Measurements from ENCODE around the gene FAM13A.
A peak's percentile ranks its signal among the peaks of the same experiment; 100 is the strongest.
"Not testable (repeated sequence)": the region's sequence is repeated elsewhere in the genome, so short reads cannot be mapped to it uniquely, and the experiment has no call there.

FAM13A gene

GRCh38 chr4:88865466-88865865 is 191.5 kb downstream of the FAM13A start:
- Histone ChIP-seq H3K4me3 (ENCODE audit: low read depth in 1 of 2, low read length in 2 of 2) (no peak overlapping the region), H3K9me3 (ENCODE audit: control insufficient read depth in 1 of 2, low read length in 2 of 2) (no peaks in the 10 kb centered on the region), H3K27me3 (ENCODE audit: low read depth, low read length) (no peaks in the 10 kb centered on the region), H3K27ac (ENCODE audit: low read length) (no peak overlapping the region), H3K4me1 (ENCODE audit: control insufficient read depth in 1 of 2, insufficient read depth in 2 of 2, low read length in 2 of 2) (peaks cover 0 to 7% of the 10 kb centered on the region in 2 donors), H3K36me3 (ENCODE audit: control insufficient read depth in 1 of 2, insufficient read depth in 2 of 2, low read length in 2 of 2) (no peaks in the 10 kb centered on the region)

DNA sequence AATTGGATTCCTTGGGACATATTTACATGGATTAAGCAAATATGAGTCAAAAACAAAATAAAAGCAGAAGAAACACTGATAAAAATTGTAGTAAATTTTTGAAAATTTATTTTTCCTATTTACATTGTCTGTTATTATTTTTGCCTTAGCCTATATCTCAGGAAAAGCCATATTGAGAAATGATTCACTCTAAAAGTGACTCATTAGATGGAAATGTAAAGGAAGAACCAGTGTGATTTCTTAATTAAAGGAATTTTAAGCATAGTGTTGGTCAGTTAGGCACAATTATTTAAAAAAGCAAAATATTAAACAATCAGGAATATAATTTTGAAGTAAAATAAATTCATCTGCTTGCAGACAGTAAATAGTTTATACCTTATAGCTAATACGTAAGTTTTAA is 191.9 kb downstream of the FAM13A start:
- peaks cover 3 to 10% of the 10 kb centered on the region in 2 donors for H3K4me1 ChIP-seq (ENCODE audit: control insufficient read depth in 1 of 2, insufficient read depth in 2 of 2, low read length in 2 of 2)
- no peak overlapping the region for H3K4me3 ChIP-seq (ENCODE audit: low read depth in 1 of 2, low read length in 2 of 2)
- no peaks in the 10 kb centered on the region for H3K36me3 ChIP-seq (ENCODE audit: control insufficient read depth in 1 of 2, insufficient read depth in 2 of 2, low read length in 2 of 2)
- H3K9me3 ChIP-seq (ENCODE audit: control insufficient read depth in 1 of 2, low read length in 2 of 2) = no peaks in the 10 kb centered on the region
- no peaks in the 10 kb centered on the region for H3K27me3 ChIP-seq (ENCODE audit: low read depth, low read length)
- H3K27ac ChIP-seq (ENCODE audit: low read length) = no peak overlapping the region

DNA sequence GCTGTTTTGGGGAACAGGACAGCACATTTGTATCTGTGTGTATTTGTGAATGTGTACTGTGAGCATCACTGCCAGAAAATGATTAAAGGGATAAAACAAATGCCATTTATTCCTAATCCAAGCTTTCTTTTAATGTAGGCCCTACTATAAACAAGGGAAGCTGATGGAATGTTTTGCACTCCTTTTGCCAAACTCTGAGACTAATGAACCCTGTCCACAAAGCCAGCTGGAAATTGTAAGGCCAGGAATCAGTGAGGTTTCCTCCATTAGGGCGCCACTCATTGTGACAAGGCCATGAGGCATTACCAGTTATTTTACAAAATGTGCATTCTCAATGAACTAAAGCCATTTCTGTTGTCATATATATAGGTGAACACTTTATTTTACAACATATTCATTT is 196.4 kb downstream of the FAM13A start:
- Histone ChIP-seq H3K27ac (ENCODE audit: low read length) (peak overlapping the region; percentile 3), H3K9me3 (ENCODE audit: control insufficient read depth in 1 of 2, low read length in 2 of 2) (no peaks in the 10 kb centered on the region), H3K27me3 (ENCODE audit: low read depth, low read length) (no peaks in the 10 kb centered on the region), H3K4me3 (ENCODE audit: low read depth in 1 of 2, low read length in 2 of 2) (no peak overlapping the region), H3K36me3 (ENCODE audit: control insufficient read depth in 1 of 2, insufficient read depth in 2 of 2, low read length in 2 of 2) (no peaks in the 10 kb centered on the region), H3K4me1 (ENCODE audit: control insufficient read depth in 1 of 2, insufficient read depth in 2 of 2, low read length in 2 of 2) (peaks cover 4 to 10% of the 10 kb centered on the region in 2 donors)

- no peaks in the 10 kb centered on the region for H3K27me3 ChIP-seq (ENCODE audit: low read depth, low read length)
- peak overlapping the region; percentile 1 for H3K27ac ChIP-seq (ENCODE audit: low read length)
- H3K9me3 ChIP-seq (ENCODE audit: control insufficient read depth in 1 of 2, low read length in 2 of 2) = no peaks in the 10 kb centered on the region
- peaks cover 4 to 10% of the 10 kb centered on the region in 2 donors for H3K4me1 ChIP-seq (ENCODE audit: control insufficient read depth in 1 of 2, insufficient read depth in 2 of 2, low read length in 2 of 2)
- H3K36me3 ChIP-seq (ENCODE audit: control insufficient read depth in 1 of 2, insufficient read depth in 2 of 2, low read length in 2 of 2) = no peaks in the 10 kb centered on the region
- no peak overlapping the region for H3K4me3 ChIP-seq (ENCODE audit: low read depth in 1 of 2, low read length in 2 of 2)
Measured at GRCh38 chr4:88859191-88859812, 197.7 kb downstream of the FAM13A start.

DNA sequence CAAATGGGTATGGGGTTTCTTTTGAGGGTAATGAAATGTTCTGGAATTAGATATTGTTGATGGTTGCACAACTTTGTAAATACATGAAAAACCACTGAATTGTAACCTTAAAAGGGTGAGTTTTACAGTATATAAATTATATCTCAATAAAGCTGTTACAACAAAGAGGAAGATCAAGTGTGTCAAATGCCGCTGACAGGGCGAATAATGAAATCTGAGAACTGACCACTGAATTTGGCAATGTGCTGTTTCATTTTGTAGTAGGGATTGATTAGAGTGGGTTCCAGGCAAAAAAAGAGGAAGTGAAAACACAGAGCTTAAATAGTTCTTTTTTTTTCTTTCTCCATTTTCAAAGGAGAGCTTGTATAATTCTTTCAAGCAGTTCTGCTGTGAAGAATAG is 198.2 kb downstream of the FAM13A start:
- Histone ChIP-seq H3K9me3 (ENCODE audit: control insufficient read depth in 1 of 2, low read length in 2 of 2) (no peaks in the 10 kb centered on the region), H3K27me3 (ENCODE audit: low read depth, low read length) (no peaks in the 10 kb centered on the region), H3K4me1 (ENCODE audit: control insufficient read depth in 1 of 2, insufficient read depth in 2 of 2, low read length in 2 of 2) (peaks cover 4 to 10% of the 10 kb centered on the region in 2 donors), H3K36me3 (ENCODE audit: control insufficient read depth in 1 of 2, insufficient read depth in 2 of 2, low read length in 2 of 2) (no peaks in the 10 kb centered on the region), H3K27ac (ENCODE audit: low read length) (peak overlapping the region; percentile 1), H3K4me3 (ENCODE audit: low read depth in 1 of 2, low read length in 2 of 2) (no peak overlapping the region)

GRCh38 chr4:88857588-88857987 is 199.4 kb downstream of the FAM13A start:
- no peak overlapping the region for H3K4me3 ChIP-seq (ENCODE audit: low read depth in 1 of 2, low read length in 2 of 2)
- H3K4me1 ChIP-seq (ENCODE audit: control insufficient read depth in 1 of 2, insufficient read depth in 2 of 2, low read length in 2 of 2) = peaks cover 4 to 7% of the 10 kb centered on the region in 2 donors
- no peaks in the 10 kb centered on the region for H3K36me3 ChIP-seq (ENCODE audit: control insufficient read depth in 1 of 2, insufficient read depth in 2 of 2, low read length in 2 of 2)
- H3K9me3 ChIP-seq (ENCODE audit: control insufficient read depth in 1 of 2, low read length in 2 of 2) = no peaks in the 10 kb centered on the region
- H3K27ac ChIP-seq (ENCODE audit: low read length) = no peak overlapping the region
- H3K27me3 ChIP-seq (ENCODE audit: low read depth, low read length) = no peaks in the 10 kb centered on the region

GRCh38 chr4:88854481-88854880 is 202.5 kb downstream of the FAM13A start:
- H3K4me1 ChIP-seq (ENCODE audit: control insufficient read depth in 1 of 2, insufficient read depth in 2 of 2, low read length in 2 of 2) = no peaks in the 10 kb centered on the region
- no peaks in the 10 kb centered on the region for H3K9me3 ChIP-seq (ENCODE audit: control insufficient read depth in 1 of 2, low read length in 2 of 2)
- H3K4me3 ChIP-seq (ENCODE audit: low read depth in 1 of 2, low read length in 2 of 2) = no peak overlapping the region
- H3K27me3 ChIP-seq (ENCODE audit: low read depth, low read length) = no peaks in the 10 kb centered on the region
- no peak overlapping the region for H3K27ac ChIP-seq (ENCODE audit: low read length)
- H3K36me3 ChIP-seq (ENCODE audit: control insufficient read depth in 1 of 2, insufficient read depth in 2 of 2, low read length in 2 of 2) = no peaks in the 10 kb centered on the region

- H3K4me1 ChIP-seq (ENCODE audit: control insufficient read depth in 1 of 2, insufficient read depth in 2 of 2, low read length in 2 of 2); H3K27ac ChIP-seq (ENCODE audit: low read length); H3K4me3 ChIP-seq (ENCODE audit: low read depth in 1 of 2, low read length in 2 of 2); H3K9me3 ChIP-seq (ENCODE audit: control insufficient read depth in 1 of 2, low read length in 2 of 2); H3K27me3 ChIP-seq (ENCODE audit: low read depth, low read length); H3K36me3 ChIP-seq (ENCODE audit: control insufficient read depth in 1 of 2, insufficient read depth in 2 of 2, low read length in 2 of 2): not testable (repeated sequence)
Measured at GRCh38 chr4:88853583-88853982, 203.4 kb downstream of the FAM13A start.

GRCh38 chr4:88846206-88846790 is 210.7 kb downstream of the FAM13A start:
- H3K9me3 ChIP-seq (ENCODE audit: control insufficient read depth in 1 of 2, low read length in 2 of 2) = no peaks in the 10 kb centered on the region
- H3K27ac ChIP-seq (ENCODE audit: low read length) = no peak overlapping the region
- H3K4me3 ChIP-seq (ENCODE audit: low read depth in 1 of 2, low read length in 2 of 2) = no peak overlapping the region
- H3K27me3 ChIP-seq (ENCODE audit: low read depth, low read length) = no peaks in the 10 kb centered on the region
- H3K36me3 ChIP-seq (ENCODE audit: control insufficient read depth in 1 of 2, insufficient read depth in 2 of 2, low read length in 2 of 2) = no peaks in the 10 kb centered on the region
- peaks cover 0 to 4% of the 10 kb centered on the region in 2 donors for H3K4me1 ChIP-seq (ENCODE audit: control insufficient read depth in 1 of 2, insufficient read depth in 2 of 2, low read length in 2 of 2)

DNA sequence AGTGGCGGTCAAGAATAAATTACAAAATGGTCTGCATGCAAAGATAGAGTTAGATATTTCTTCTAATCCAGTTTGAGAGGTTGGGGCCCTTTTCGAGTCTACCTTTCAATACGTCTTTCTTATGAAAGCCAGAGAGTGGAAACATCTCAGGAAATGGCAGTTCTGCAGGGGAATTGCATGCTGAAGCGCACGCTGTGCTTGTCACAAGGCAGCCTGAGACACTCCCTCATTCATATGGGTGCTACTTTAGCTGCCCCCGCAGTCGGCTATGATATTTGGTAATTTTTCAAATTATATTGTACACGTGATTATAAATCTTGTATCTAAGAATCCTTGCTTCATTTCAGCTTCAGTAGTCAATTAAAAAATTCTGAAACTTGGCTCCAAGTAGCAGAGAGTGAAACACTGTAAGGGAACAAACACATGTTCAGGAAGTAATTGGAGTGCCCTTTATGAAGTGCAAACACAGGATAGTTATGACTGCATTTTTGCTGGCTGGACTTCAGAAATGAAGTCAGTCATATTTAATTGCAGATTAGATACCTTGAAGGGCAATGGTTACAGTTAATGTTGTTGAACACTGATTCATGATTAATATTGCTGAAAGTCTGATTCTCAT is 213.8 kb downstream of the FAM13A start:
- H3K4me1 ChIP-seq (ENCODE audit: control insufficient read depth in 1 of 2, insufficient read depth in 2 of 2, low read length in 2 of 2) = peaks cover 0 to 4% of the 10 kb centered on the region in 2 donors
- no peak overlapping the region for H3K4me3 ChIP-seq (ENCODE audit: low read depth in 1 of 2, low read length in 2 of 2)
- H3K36me3 ChIP-seq (ENCODE audit: control insufficient read depth in 1 of 2, insufficient read depth in 2 of 2, low read length in 2 of 2) = no peaks in the 10 kb centered on the region
- peak overlapping the region; percentile 17 for H3K27ac ChIP-seq (ENCODE audit: low read length)
- no peaks in the 10 kb centered on the region for H3K27me3 ChIP-seq (ENCODE audit: low read depth, low read length)
- H3K9me3 ChIP-seq (ENCODE audit: control insufficient read depth in 1 of 2, low read length in 2 of 2) = no peaks in the 10 kb centered on the region

GRCh38 chr4:88841635-88842034 is 215.3 kb downstream of the FAM13A start:
- Histone ChIP-seq H3K4me1 (ENCODE audit: control insufficient read depth in 1 of 2, insufficient read depth in 2 of 2, low read length in 2 of 2) (peaks cover 0 to 4% of the 10 kb centered on the region in 2 donors), H3K27me3 (ENCODE audit: low read depth, low read length) (no peaks in the 10 kb centered on the region), H3K27ac (ENCODE audit: low read length) (no peak overlapping the region)

More at GRCh38 chr4:88841635-88842034, 215.3 kb downstream of the FAM13A start:
- Histone ChIP-seq H3K36me3 (ENCODE audit: control insufficient read depth in 1 of 2, insufficient read depth in 2 of 2, low read length in 2 of 2) (no peaks in the 10 kb centered on the region), H3K4me3 (ENCODE audit: low read depth in 1 of 2, low read length in 2 of 2) (no peak overlapping the region), H3K9me3 (ENCODE audit: control insufficient read depth in 1 of 2, low read length in 2 of 2) (no peaks in the 10 kb centered on the region)
